ENCODE data around the gene SLC25A40. TPM values are rescaled to one million over a fixed set of nuclear protein-coding genes. Genes with fewer than 3 reads are reported as not detected.

The SLC25A40 gene
- total RNA-seq, 1 donor from 2014 or later: 29.9 TPM

GRCh38 chr7:87806150-87806549, 70.0 kb downstream of the SLC25A40 start:
- no peak for ATAC-seq
- DNase-seq (ENCODE audit: low spot score): no peak
- intact Hi-C loops (cut with DNase I): no loop called here

GRCh38 chr7:87797798-87798403, 78.3 kb downstream of the SLC25A40 start:
- no peak for DNase-seq (ENCODE audit: low spot score)
- peak; percentile 69 for ATAC-seq
- intact Hi-C loops (cut with DNase I): no loop called here

GRCh38 chr7:87797395-87797794, 78.8 kb downstream of the SLC25A40 start:
- ATAC-seq (no peak), DNase-seq (ENCODE audit: low spot score) (no peak)
- intact Hi-C loops (cut with DNase I): no loop called here

GRCh38 chr7:87785368-87785995, 90.7 kb downstream of the SLC25A40 start:
- no peak for DNase-seq (ENCODE audit: low spot score)
- ATAC-seq: peak; percentile 24
- intact Hi-C loops (cut with DNase I): no loop called here

GRCh38 chr7:87784424-87784823, 91.7 kb downstream of the SLC25A40 start:
- intact Hi-C loops (cut with DNase I): no loop called here
- no peak for ATAC-seq
- no peak for DNase-seq (ENCODE audit: low spot score)

Other genes starting within 250 kb of the SLC25A40 start
- 5.9 TPM for gene RUNDC3B, start 248.0 kb downstream of the SLC25A40 start, total RNA-seq
- 9.2 TPM for gene DBF4, start 133 bp upstream of the SLC25A40 start, total RNA-seq
- gene ADAM22, start 57.9 kb upstream of the SLC25A40 start, total RNA-seq: 8.5 TPM